ENCODE measurements around the gene PHF5A.

- TF ChIP-seq EP300 (IDR thresholded peaks at IDR 0.05; ENCODE audit: borderline replicate concordance in 1 of 2, low read depth in 1 of 2, low read length in 1 of 2) (no peak), TEAD4 (IDR thresholded peaks at IDR 0.05; ENCODE audit: borderline replicate concordance, insufficient read depth) (no peak), ELF1 (IDR thresholded peaks at IDR 0.05) (no peak), YY1 (IDR thresholded peaks at IDR 0.05; ENCODE audit: low read depth) (no peak), RCOR1 (IDR thresholded peaks at IDR 0.05; ENCODE audit: low read length) (no peak)
- TF ChIP-seq, protein P1, sequence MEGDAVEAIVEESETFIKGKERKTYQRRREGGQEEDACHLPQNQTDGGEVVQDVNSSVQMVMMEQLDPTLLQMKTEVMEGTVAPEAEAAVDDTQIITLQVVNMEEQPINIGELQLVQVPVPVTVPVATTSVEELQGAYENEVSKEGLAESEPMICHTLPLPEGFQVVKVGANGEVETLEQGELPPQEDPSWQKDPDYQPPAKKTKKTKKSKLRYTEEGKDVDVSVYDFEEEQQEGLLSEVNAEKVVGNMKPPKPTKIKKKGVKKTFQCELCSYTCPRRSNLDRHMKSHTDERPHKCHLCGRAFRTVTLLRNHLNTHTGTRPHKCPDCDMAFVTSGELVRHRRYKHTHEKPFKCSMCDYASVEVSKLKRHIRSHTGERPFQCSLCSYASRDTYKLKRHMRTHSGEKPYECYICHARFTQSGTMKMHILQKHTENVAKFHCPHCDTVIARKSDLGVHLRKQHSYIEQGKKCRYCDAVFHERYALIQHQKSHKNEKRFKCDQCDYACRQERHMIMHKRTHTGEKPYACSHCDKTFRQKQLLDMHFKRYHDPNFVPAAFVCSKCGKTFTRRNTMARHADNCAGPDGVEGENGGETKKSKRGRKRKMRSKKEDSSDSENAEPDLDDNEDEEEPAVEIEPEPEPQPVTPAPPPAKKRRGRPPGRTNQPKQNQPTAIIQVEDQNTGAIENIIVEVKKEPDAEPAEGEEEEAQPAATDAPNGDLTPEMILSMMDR (IDR thresholded peaks at IDR 0.05): no peak
These were observed 31.3 kb upstream of the PHF5A start for GRCh38 chr22:41499624-41500280.
